ENCODE results near the gene SQOR.
A peak's percentile ranks its signal among the peaks of the same experiment; 100 is the strongest.

SQOR gene

DNA sequence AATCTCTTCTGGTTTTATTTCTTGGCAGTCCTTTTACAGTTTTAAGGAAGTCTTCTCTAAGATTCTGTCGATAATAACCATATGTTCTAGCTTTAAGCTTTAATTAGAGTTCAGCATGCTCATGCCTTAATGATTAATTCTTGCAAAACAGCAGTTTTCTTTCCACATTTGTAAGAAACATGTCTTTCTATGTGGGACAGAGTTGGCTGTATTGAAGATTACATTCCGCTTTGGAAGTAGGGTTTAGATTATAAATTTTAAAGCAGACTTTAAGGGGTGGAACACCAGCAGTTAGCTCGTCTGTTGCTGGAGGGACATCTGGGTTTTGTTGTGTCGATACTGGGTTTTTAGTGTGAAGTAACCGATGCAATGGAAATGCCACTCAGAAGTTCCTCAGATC lies 35.3 kb downstream of the SQOR start:
- peak; percentile 70 for DNase-seq (ENCODE audit: extremely low read depth, low read depth)
- TF ChIP-seq, protein P1, sequence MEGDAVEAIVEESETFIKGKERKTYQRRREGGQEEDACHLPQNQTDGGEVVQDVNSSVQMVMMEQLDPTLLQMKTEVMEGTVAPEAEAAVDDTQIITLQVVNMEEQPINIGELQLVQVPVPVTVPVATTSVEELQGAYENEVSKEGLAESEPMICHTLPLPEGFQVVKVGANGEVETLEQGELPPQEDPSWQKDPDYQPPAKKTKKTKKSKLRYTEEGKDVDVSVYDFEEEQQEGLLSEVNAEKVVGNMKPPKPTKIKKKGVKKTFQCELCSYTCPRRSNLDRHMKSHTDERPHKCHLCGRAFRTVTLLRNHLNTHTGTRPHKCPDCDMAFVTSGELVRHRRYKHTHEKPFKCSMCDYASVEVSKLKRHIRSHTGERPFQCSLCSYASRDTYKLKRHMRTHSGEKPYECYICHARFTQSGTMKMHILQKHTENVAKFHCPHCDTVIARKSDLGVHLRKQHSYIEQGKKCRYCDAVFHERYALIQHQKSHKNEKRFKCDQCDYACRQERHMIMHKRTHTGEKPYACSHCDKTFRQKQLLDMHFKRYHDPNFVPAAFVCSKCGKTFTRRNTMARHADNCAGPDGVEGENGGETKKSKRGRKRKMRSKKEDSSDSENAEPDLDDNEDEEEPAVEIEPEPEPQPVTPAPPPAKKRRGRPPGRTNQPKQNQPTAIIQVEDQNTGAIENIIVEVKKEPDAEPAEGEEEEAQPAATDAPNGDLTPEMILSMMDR (IDR thresholded peaks at IDR 0.05; ENCODE audit: low read depth, low read length), result no peak

DNA sequence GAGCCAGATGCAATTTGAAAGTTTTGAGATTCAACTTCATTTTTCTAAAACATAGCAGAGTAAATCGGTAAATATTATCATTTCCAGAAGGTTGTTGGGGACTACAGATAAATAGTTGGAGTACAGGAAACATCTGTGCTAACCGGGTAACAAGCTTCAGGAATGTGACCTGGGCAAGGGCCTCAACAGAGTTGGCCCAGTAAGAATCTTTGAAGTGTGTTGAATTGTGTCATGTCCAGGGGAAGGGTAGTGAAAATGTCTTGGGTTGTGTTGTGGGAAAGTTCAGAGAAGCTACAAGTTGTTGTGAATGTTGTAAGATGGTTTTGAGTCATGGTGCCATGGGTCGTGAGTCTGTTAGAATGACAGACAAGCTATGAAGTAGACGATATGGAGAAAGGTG lies 35.7 kb downstream of the SQOR start:
- no peak for DNase-seq (ENCODE audit: extremely low read depth, low read depth)
- TF ChIP-seq, protein P1 (IDR thresholded peaks at IDR 0.05; ENCODE audit: low read depth, low read length), result no peak

DNA sequence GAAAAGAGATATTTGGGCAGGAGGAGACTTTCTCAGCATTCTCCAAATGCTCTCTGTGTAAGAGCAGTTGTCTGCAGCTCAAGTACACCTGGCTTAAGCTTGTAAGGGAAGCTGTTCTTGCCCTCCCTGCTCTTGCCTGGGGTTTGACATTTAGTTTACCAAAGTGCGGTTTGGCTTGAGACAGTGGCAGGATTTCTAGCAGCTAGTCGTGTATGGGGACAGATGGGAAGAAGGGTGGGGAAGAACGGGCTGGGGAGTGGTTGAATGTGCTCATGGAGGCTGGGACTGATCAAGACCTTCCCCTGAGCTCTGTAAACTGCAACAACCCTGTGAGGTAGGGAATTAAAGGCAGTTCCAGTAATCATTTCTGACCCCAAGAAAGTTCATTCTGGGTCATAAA lies 39.8 kb downstream of the SQOR start:
- TF ChIP-seq, protein P1 (IDR thresholded peaks at IDR 0.05; ENCODE audit: low read depth, low read length), result no peak
- DNase-seq (ENCODE audit: extremely low read depth, low read depth), result no peak

DNA sequence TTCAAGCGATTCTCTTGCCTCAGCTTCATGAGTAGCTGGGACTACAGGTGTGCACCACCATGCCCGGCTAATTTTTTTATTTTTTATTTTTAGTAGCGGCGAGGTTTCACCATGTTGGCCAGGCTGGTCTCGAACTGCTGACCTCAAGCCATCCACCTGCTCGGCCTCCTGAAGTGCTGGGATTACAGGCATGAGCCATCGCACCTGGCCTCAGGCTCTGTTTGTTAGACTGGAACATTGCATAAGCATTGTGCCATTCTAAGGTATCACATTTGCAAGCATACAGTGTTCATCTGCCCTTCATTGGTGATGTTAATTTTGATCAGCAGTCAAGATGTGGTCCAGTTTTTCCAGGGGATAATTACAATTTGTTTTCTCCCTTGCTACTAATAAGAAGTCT lies 43.0 kb downstream of the SQOR start:
- DNase-seq (ENCODE audit: extremely low read depth, low read depth), result no peak
- TF ChIP-seq, protein P1 (IDR thresholded peaks at IDR 0.05; ENCODE audit: low read depth, low read length), result no peak

DNA sequence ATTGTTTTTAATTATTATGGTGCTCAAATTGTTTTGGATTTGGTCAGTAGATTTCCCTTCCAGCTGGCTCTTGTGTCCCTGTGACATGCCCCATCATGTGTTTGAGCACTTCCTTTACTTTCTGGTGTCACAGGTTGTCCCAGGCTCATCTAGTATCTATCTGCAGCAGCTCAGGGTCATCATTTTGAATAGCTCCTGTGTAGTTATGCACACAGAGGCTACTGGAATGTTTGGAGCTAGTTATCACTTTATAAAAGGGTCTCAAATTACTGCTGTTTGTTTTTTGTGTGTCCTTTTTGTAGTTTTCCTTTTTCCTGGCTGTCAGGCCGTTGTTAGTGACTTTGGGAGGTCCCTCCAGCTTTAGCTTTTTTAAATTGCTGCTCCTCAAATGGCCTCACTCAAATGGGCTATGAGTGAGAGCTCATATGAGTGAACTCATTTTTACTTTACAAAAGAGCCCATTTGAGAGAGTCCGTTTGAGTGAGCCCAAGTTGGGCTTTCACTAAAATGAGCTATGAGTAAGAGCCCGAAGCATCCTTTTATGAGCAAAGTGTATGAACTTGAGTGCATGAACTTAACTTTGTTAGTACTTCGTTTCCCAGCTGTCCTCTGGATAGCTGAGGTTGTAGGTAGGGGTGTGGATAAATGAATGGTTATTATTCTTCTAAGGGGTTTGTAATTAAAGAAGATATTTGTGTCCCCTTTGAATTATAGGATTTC lies 43.8 kb downstream of the SQOR start:
- TF ChIP-seq, protein P1 (IDR thresholded peaks at IDR 0.05; ENCODE audit: low read depth, low read length), result no peak
- DNase-seq (ENCODE audit: extremely low read depth, low read depth), result no peak

DNA sequence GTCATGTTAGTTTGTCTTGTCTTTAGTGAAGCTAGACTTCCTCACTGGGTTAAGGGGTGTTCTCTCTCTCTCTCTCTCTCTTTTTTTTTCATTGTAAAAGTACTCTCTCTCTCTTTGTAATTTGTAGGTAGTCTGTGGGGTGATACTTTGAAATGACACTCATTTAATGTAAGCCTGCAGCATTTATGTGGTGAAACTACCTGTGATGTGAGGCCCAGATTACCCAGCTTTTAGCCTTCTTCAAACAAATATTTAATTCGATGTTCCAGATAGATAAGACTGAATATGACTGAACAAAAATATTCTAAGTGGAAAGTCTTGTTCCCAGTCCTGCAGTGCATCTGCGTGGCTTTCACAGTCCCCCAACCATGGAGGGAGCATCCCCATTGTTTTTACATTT lies 49.7 kb downstream of the SQOR start:
- TF ChIP-seq, protein P1 (IDR thresholded peaks at IDR 0.05; ENCODE audit: low read depth, low read length), result no peak
- no peak for DNase-seq (ENCODE audit: extremely low read depth, low read depth)

DNA sequence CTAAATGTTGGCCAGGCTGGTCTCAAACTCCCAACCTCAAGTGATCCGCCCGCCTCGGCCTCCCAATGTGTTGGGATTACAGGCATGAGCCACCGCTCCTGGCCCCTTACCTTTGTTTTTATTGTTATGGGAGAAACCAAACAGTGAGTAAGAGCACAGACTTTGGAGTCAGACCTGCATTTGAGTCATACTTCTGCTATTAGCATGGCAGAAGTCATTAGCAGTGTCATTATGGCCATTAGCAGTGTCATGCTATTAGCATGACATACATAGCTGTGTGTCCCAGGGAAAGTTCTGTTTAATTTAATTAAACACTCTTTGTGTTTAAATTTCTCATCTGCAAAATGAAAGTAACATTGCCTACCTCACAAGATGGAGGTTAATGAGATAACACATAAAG lies 54.8 kb downstream of the SQOR start:
- DNase-seq (ENCODE audit: extremely low read depth, low read depth), result no peak
- TF ChIP-seq, protein P1 (IDR thresholded peaks at IDR 0.05; ENCODE audit: low read depth, low read length), result no peak

Measured in AG09319 (cell line).